Mammary epithelial cell (primary cell): ENCODE data around the gene DENND11.

Experiments used
- EZH2 ChIP-seq: IDR thresholded peaks from 2 replicates; pipeline ENCODE4 v1.6.1; 2012; ENCODE audit warnings: low read length, inconsistent platforms, borderline replicate concordance
- TF ChIP-seq, protein P1 (sequence below), 2 donors: IDR thresholded peaks in 1 of 2; conservative IDR thresholded peaks in 1 of 2; 2 replicates each; pipeline ENCODE4 v1.5.1; 2011 to 2012; ENCODE audit warnings: inconsistent platforms in 2 of 2, low read length in 2 of 2, mild to moderate bottlenecking in 2 of 2, control low read depth in 1 of 2, low read depth in 1 of 2; ENCODE audit not compliant: insufficient read depth in 1 of 2; ENCODE audit errors: extremely low read depth in 1 of 2

DNA sequence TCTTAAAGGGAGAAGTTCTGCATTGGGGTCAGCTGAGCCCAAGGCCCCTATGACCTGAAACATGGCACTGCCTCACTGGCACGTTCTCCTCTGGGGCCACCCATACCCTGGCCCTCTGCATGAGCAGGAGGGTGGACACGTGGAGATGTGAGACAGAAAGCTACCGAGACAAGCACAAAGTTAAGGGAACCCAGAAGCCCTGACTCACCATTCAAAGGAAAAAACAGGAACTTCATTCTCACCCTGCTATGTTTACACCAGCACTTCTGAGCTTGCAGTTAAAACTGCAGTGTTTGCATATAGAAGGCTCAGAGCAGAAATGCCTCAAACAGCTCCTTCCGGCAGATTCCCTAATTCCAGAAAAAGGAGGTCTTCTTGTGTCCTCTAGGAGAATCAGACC lies 41.7 kb downstream of the DENND11 start:
- TF ChIP-seq, protein P1, sequence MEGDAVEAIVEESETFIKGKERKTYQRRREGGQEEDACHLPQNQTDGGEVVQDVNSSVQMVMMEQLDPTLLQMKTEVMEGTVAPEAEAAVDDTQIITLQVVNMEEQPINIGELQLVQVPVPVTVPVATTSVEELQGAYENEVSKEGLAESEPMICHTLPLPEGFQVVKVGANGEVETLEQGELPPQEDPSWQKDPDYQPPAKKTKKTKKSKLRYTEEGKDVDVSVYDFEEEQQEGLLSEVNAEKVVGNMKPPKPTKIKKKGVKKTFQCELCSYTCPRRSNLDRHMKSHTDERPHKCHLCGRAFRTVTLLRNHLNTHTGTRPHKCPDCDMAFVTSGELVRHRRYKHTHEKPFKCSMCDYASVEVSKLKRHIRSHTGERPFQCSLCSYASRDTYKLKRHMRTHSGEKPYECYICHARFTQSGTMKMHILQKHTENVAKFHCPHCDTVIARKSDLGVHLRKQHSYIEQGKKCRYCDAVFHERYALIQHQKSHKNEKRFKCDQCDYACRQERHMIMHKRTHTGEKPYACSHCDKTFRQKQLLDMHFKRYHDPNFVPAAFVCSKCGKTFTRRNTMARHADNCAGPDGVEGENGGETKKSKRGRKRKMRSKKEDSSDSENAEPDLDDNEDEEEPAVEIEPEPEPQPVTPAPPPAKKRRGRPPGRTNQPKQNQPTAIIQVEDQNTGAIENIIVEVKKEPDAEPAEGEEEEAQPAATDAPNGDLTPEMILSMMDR (conservative IDR thresholded peaks at IDR 0.05 in 1 of 2, IDR thresholded peaks at IDR 0.05 in 1 of 2; ENCODE audit: extremely low read depth in 1 of 2, insufficient read depth in 1 of 2, low read depth in 1 of 2, low read length in 2 of 2), result no peak
- no peak for TF ChIP-seq EZH2
